CD4-positive, alpha-beta memory T cell (primary cell): ENCODE data around the gene QPRT. TPM values are rescaled to one million over a fixed set of nuclear protein-coding genes. Genes with fewer than 3 reads are reported as not detected.

ENCODE experiments used
- CTCF ChIA-PET: fragments of 350-600 bp; sonication (Branson Sonifier 250); formaldehyde crosslinking; loops from one replicate; lab custom pipeline; 2021; ENCODE audit warnings: inconsistent platforms; ENCODE audit not compliant: partially characterized antibody; lab: Charles Lee
- POLR2A ChIA-PET: fragments of 350-600 bp; sonication (Branson Sonifier 250); formaldehyde crosslinking; loops from one replicate; lab custom pipeline; 2021; ENCODE audit not compliant: partially characterized antibody; lab: Charles Lee
- DNase-seq, 5 donors: peaks; one replicate each; pipeline versions ENCODE4 v3.0.0 to v3.0.0-alpha.2; 2020 to 2022; ENCODE audit warnings: mixed read lengths in 1 of 5
- H3K27ac ChIP-seq: one replicate; pipeline ENCODE4 v1.7.0; 2013; ENCODE audit warnings: low read depth, low read length
- H3K27me3 ChIP-seq: 2 replicates; pipeline ENCODE4 v1.7.0; 2013; ENCODE audit warnings: mild to moderate bottlenecking, low read length, moderate library complexity; ENCODE audit not compliant: insufficient read depth
- H3K36me3 ChIP-seq: 2 replicates; pipeline ENCODE4 v1.7.0; 2013; ENCODE audit warnings: mild to moderate bottlenecking, low read length, moderate library complexity; ENCODE audit not compliant: insufficient read depth
- H3K4me1 ChIP-seq: 2 replicates; pipeline ENCODE4 v1.7.0; 2013; ENCODE audit warnings: mild to moderate bottlenecking, low read length, moderate library complexity; ENCODE audit not compliant: insufficient read depth
- H3K4me3 ChIP-seq, 2 donors: one replicate each; pipeline ENCODE4 v1.7.0; 2013; ENCODE audit warnings: low read length in 2 of 2, mild to moderate bottlenecking in 1 of 2
- H3K9me3 ChIP-seq, 2 donors: one replicate each; pipeline ENCODE4 v1.7.0; 2013; ENCODE audit warnings: low read length in 2 of 2, control low read depth in 1 of 2; ENCODE audit not compliant: control insufficient read depth in 1 of 2
- H3K27ac Mint-ChIP-seq, 7 donors: one replicate each; pipeline ENCODE4 v1.8.0; 2020 to 2021; ENCODE audit warnings: mixed read lengths in 7 of 7, mild to moderate bottlenecking in 6 of 7, inconsistent platforms in 3 of 7, moderate library complexity in 3 of 7
- H3K27me3 Mint-ChIP-seq, 2 donors: one replicate each; pipeline ENCODE4 v1.8.0; 2020 to 2021; ENCODE audit warnings: mixed read lengths in 2 of 2
- H3K36me3 Mint-ChIP-seq, 2 donors: one replicate each; pipeline ENCODE4 v1.8.0; 2020 to 2021; ENCODE audit warnings: mixed read lengths in 2 of 2, inconsistent platforms in 1 of 2, mild to moderate bottlenecking in 1 of 2
- H3K4me1 Mint-ChIP-seq, 4 donors: one replicate each; pipeline ENCODE4 v1.8.0; 2020 to 2021; ENCODE audit warnings: mixed read lengths in 4 of 4, mild to moderate bottlenecking in 1 of 4
- H3K4me3 Mint-ChIP-seq, 8 donors: one replicate each; pipeline ENCODE4 v1.8.0; 2020 to 2021; ENCODE audit warnings: mixed read lengths in 8 of 8, mild to moderate bottlenecking in 7 of 8, moderate library complexity in 6 of 8, inconsistent platforms in 3 of 8
- H3K9me3 Mint-ChIP-seq, 8 donors: one replicate each; pipeline ENCODE4 v1.8.0; 2020 to 2021; ENCODE audit warnings: mixed read lengths in 8 of 8, mild to moderate bottlenecking in 5 of 8, inconsistent platforms in 3 of 8, moderate library complexity in 1 of 8
- intact Hi-C: fragments of 100-400 bp; cut with micrococcal nuclease; formaldehyde crosslinking; loops from one replicate; pipeline ENCODE4 v1.15.1; 2023
- polyA plus RNA-seq, 2 donors: library from polyadenylated mRNA; unstranded; fragments of 300-500 nt; fragmentation: Illumina TruSeq; gene quantifications; one replicate each; pipeline ENCODE4 v1.2.3, GENCODE V29; 2021
- total RNA-seq, 2 experiments: library from RNA; stranded (reverse); gene quantifications; one replicate each; pipeline ENCODE4 v1.2.3, GENCODE V29; 2021

QPRT gene
- total and polyA plus RNA-seq, 4 experiments from 2014 or later, result 0.53 to 1.1 (median 0.84) TPM

GRCh38 chr16:29675811-29676643 lies 3.0 kb upstream of the QPRT start:
- Histone ChIP-seq H3K4me1 (peaks cover 24% of the 10 kb centered on the region), H3K4me3 (no peak overlapping the region), H3K27ac (no peak overlapping the region), H3K36me3 (no peaks in the 10 kb centered on the region), H3K9me3 (no peaks in the 10 kb centered on the region), H3K27me3 (no peaks in the 10 kb centered on the region)
- DNase-seq, result peak in 4 of 5 donors; percentile 18 to 28 (median 22)
- Mint-ChIP-seq H3K36me3 (peaks cover 4 to 9% of the 10 kb centered on the region in 2 donors), H3K9me3 (peaks cover 0 to 2% (median 0%) of the 10 kb centered on the region in 8 donors), H3K27ac (peak overlapping the region; percentile 12 to 80 (median 38)), H3K4me1 (peaks cover 13 to 38% (median 19%) of the 10 kb centered on the region in 4 donors), H3K27me3 (no peaks in the 10 kb centered on the region), H3K4me3 (no peak overlapping the region)
- ChIA-PET CTCF (interaction anchor here (0.6 to 2.3 kb wide), 3 partner anchors 10 to 28 kb away, joined by 3 to 6 read pairs (median 4); no protein-coding TSS in a partner anchor), POLR2A (interaction anchor here (1.0 to 7.9 kb wide), 4 partner anchors 12 to 695 kb away, joined by 3 to 75 read pairs (median 4); partner anchors contain the start of gene SPN)
- intact Hi-C loops, result no loop called here

- Histone ChIP-seq H3K4me1 (peaks cover 24% of the 10 kb centered on the region), H3K27ac (no peak overlapping the region), H3K4me3 (no peak overlapping the region), H3K9me3 (no peaks in the 10 kb centered on the region), H3K27me3 (no peaks in the 10 kb centered on the region), H3K36me3 (no peaks in the 10 kb centered on the region)
- H3K4me1 Mint-ChIP-seq, result peaks cover 12 to 35% (median 15%) of the 10 kb centered on the region in 4 donors
- POLR2A ChIA-PET, result interaction anchor here (0.7 to 7.9 kb wide), 4 partner anchors 8 to 329 kb away, joined by 3 to 75 read pairs (median 4); partner anchors contain the start of gene SPN
- no peak for DNase-seq
- H3K27ac Mint-ChIP-seq, result peak overlapping the region in 2 of 7 donors; percentile 55 to 81
- H3K9me3 Mint-ChIP-seq, result peaks cover 0 to 2% (median 0%) of the 10 kb centered on the region in 8 donors
- peaks cover 0 to 3% of the 10 kb centered on the region in 2 donors for H3K36me3 Mint-ChIP-seq
- H3K4me3 Mint-ChIP-seq, result no peak overlapping the region
- H3K27me3 Mint-ChIP-seq, result no peaks in the 10 kb centered on the region
- CTCF ChIA-PET, result interaction anchor here (0.6 to 2.3 kb wide), 4 partner anchors 12 to 336 kb away, joined by 4 to 7 read pairs (median 6); no protein-coding TSS in a partner anchor
- intact Hi-C loops, result no loop called here
These were observed 1.8 kb upstream of the QPRT start for GRCh38 chr16:29676989-29677785.

- ChIA-PET POLR2A (interaction anchor here (7.9 kb wide), 1 partner anchor 16 kb away, joined by 75 read pairs; the partner anchor contains the start of gene SPN), CTCF (interaction anchor here (0.7 to 1.6 kb wide), 6 partner anchors 11 to 396 kb away, joined by 3 to 9 read pairs (median 3); partner anchors contain the start of gene SPN)
- Mint-ChIP-seq H3K4me1 (peaks cover 11 to 31% (median 13%) of the 10 kb centered on the region in 4 donors), H3K27ac (peak overlapping the region in 3 of 7 donors; percentile 35 to 80 (median 71)), H3K4me3 (peak overlapping the region in 6 of 8 donors; percentile 56 to 80 (median 72)), H3K9me3 (no peaks in the 10 kb centered on the region), H3K36me3 (no peaks in the 10 kb centered on the region), H3K27me3 (no peaks in the 10 kb centered on the region)
- Histone ChIP-seq H3K4me1 (peaks cover 24% of the 10 kb centered on the region), H3K36me3 (no peaks in the 10 kb centered on the region), H3K9me3 (no peaks in the 10 kb centered on the region), H3K27ac (no peak overlapping the region), H3K27me3 (no peaks in the 10 kb centered on the region), H3K4me3 (peak overlapping the region in 1 of 2 donors; percentile 9)
- intact Hi-C loops, result no loop called here
- DNase-seq, result no peak
These were observed 1.2 kb downstream of the QPRT start for GRCh38 chr16:29680180-29680598.

- no peaks in the 10 kb centered on the region for H3K27me3 ChIP-seq
- peaks cover 19% of the 10 kb centered on the region for H3K4me1 ChIP-seq
- DNase-seq, result no peak
- no peaks in the 10 kb centered on the region for H3K36me3 ChIP-seq
- no peak overlapping the region for H3K27ac ChIP-seq
- Mint-ChIP-seq H3K27ac (peak overlapping the region in 1 of 7 donors; percentile 56), H3K36me3 (no peaks in the 10 kb centered on the region), H3K27me3 (no peaks in the 10 kb centered on the region), H3K9me3 (no peaks in the 10 kb centered on the region), H3K4me3 (no peak overlapping the region), H3K4me1 (peaks cover 9 to 28% (median 11%) of the 10 kb centered on the region in 4 donors)
- H3K9me3 ChIP-seq, result no peaks in the 10 kb centered on the region
- no peak overlapping the region for H3K4me3 ChIP-seq
- CTCF ChIA-PET, result no interaction called here
- intact Hi-C loops, result no loop called here
- POLR2A ChIA-PET, result no interaction called here
These were observed 4.6 kb downstream of the QPRT start for GRCh38 chr16:29683543-29684090.

GRCh38 chr16:29684679-29685078 lies 5.7 kb downstream of the QPRT start:
- Histone ChIP-seq H3K36me3 (no peaks in the 10 kb centered on the region), H3K4me1 (peaks cover 10% of the 10 kb centered on the region), H3K4me3 (no peak overlapping the region), H3K27ac (no peak overlapping the region), H3K27me3 (no peaks in the 10 kb centered on the region), H3K9me3 (no peaks in the 10 kb centered on the region)
- Mint-ChIP-seq H3K36me3 (no peaks in the 10 kb centered on the region), H3K4me3 (no peak overlapping the region), H3K9me3 (no peaks in the 10 kb centered on the region), H3K27me3 (no peaks in the 10 kb centered on the region), H3K4me1 (peaks cover 5 to 20% (median 7%) of the 10 kb centered on the region in 4 donors), H3K27ac (no peak overlapping the region)
- no peak for DNase-seq
- intact Hi-C loops, result no loop called here
- CTCF ChIA-PET, result no interaction called here
- POLR2A ChIA-PET, result no interaction called here

GRCh38 chr16:29686740-29687332 lies 7.9 kb downstream of the QPRT start:
- Histone ChIP-seq H3K36me3 (no peaks in the 10 kb centered on the region), H3K4me1 (peaks cover 4% of the 10 kb centered on the region), H3K9me3 (no peaks in the 10 kb centered on the region), H3K27ac (no peak overlapping the region), H3K27me3 (no peaks in the 10 kb centered on the region), H3K4me3 (no peak overlapping the region)
- H3K4me3 Mint-ChIP-seq, result no peak overlapping the region
- H3K9me3 Mint-ChIP-seq, result no peaks in the 10 kb centered on the region
- H3K36me3 Mint-ChIP-seq, result no peaks in the 10 kb centered on the region
- CTCF ChIA-PET, result interaction anchor here (1.0 kb wide), 1 partner anchor 33 kb away, joined by 3 read pairs; no protein-coding TSS in a partner anchor
- no peaks in the 10 kb centered on the region for H3K27me3 Mint-ChIP-seq
- H3K4me1 Mint-ChIP-seq, result peaks cover 6 to 10% (median 7%) of the 10 kb centered on the region in 4 donors
- intact Hi-C loops, result no loop called here
- H3K27ac Mint-ChIP-seq, result no peak overlapping the region
- no peak for DNase-seq
- POLR2A ChIA-PET, result no interaction called here
